Ovary (tissue), 9 donors: ENCODE measurements around the gene SLC3A2. TPM values are rescaled to one million over a fixed set of nuclear protein-coding genes. Genes with fewer than 3 reads are reported as not detected.
A peak's percentile ranks its signal among the peaks of the same experiment; 100 is the strongest.
"Not testable (repeated sequence)": the region's sequence is repeated elsewhere in the genome, so short reads cannot be mapped to it uniquely, and the experiment has no call there.

ENCODE experiments used
- DNase-seq, 5 donors: peaks; one replicate each; pipeline ENCODE4 v3.0.0-alpha.2; 2019 to 2020
- H3K27ac ChIP-seq, 2 donors: fragments of 200-600 bp; one replicate each; pipeline versions ENCODE4 v1.5.1 to v1.8.0; 2019 to 2022
- H3K27me3 ChIP-seq: fragments of 200-600 bp; one replicate; pipeline ENCODE4 v1.8.0; 2022
- H3K36me3 ChIP-seq: fragments of 200-600 bp; sonication (generic); one replicate; pipeline ENCODE4 v1.5.1; 2019
- H3K4me1 ChIP-seq: one replicate; pipeline ENCODE4 v1.8.1; 2013; ENCODE audit warnings: mild to moderate bottlenecking, moderate library complexity; ENCODE audit not compliant: insufficient read depth
- H3K4me3 ChIP-seq: fragments of 200-600 bp; sonication (generic); one replicate; pipeline ENCODE4 v1.5.1; 2017
- H3K9me3 ChIP-seq, 2 donors: fragments of 200-600 bp in 1 of 2; sonication (generic) in 1 of 2; one replicate each; pipeline versions ENCODE4 v1.5.1 to v1.8.1; 2013 to 2019; ENCODE audit warnings: mild to moderate bottlenecking in 1 of 2, moderate library complexity in 1 of 2
- CTCF ChIP-seq, 3 donors: fragments of 450-650 bp in 2 of 3; fragments of 200-600 bp in 1 of 3; IDR thresholded peaks; one replicate each; pipeline versions ENCODE4 v1.5.1 to v1.8.0; 2016 to 2022; ENCODE audit warnings: antibody characterized with exemption in 3 of 3, mild to moderate bottlenecking in 1 of 3
- EP300 ChIP-seq: sonication (generic); formaldehyde crosslinking; IDR thresholded peaks from one replicate; pipeline ENCODE4 v1.6.1; 2017; ENCODE audit warnings: antibody characterized with exemption
- POLR2A ChIP-seq: fragments of 450-650 bp; IDR thresholded peaks from one replicate; pipeline ENCODE4 v1.6.1; 2017; ENCODE audit warnings: antibody characterized with exemption, mild to moderate bottlenecking, moderate library complexity
- WGBS, 3 donors: extraction: QIAGEN DNeasy Blood & Tissue Kit in 1 of 3; methylation state at CpG; one replicate each; pipeline versions ENCODE4 v1.1.5 to v1.1.7; 2013 to 2017; 5-methylcytosine and 5-hydroxymethylcytosine counted together
- intact Hi-C, 4 donors: fragments of 100-400 bp; cut with DNase I; formaldehyde crosslinking; loops; one replicate each; pipeline versions ENCODE4 v1.11.0 to v1.15.1; 2022 to 2023
- polyA plus RNA-seq, 2 donors: library from polyadenylated mRNA; stranded (reverse); fragments of 200-250 nt in 1 of 2; fragments of 350-450 nt in 1 of 2; fragmentation: Illumina TruSeq in 1 of 2; extraction: RNeasy Lipid Tissue Mini Kit (QIAGEN cat#74804) in 1 of 2; gene quantifications; one replicate each; pipeline ENCODE4 v1.2.3, GENCODE V29; 2013 to 2014
- total RNA-seq, 7 donors: library from RNA; depleted of rRNA in 2 of 7; stranded (reverse); fragments of >200 nt in 2 of 7; fragmentation: NEBNext Ultra II Directional in 3 of 7; extraction: Animal tissue kit (Norgen Biotek cat#: 25700) in 3 of 7; gene quantifications; one replicate each; pipeline versions ENCODE4 v1.1.0 to v1.2.4, GENCODE V29; 2016 to 2023
- donor health status: DM: no; HTN: no; CAD: no; lungs with moderate emphysema.
- donor health status: DM: no; HTN: no; CAD: no.
- donor health status: Bipolar disorder and iron deficiency.
- donor health status: DM: yes; HTN: yes; CAD: no.
- donor health status: DM: no; HTN: no; CAD: no.
- donor health status: DM: yes; HTN: yes; CAD: no.

SLC3A2 gene
- total and polyA plus RNA-seq, 9 donors, result 69.0 to 430 (median 97.7) TPM

GRCh38 chr11:62832336-62833234 is 48.1 kb upstream of the SLC3A2 start, which contains the start of gene TEX54:
Gene TEX54 (minus strand): TSS chr11:62832841.
- intact Hi-C loops, result loop anchor here in 2 of 4 donors (2.0 to 5.0 kb wide), 2 partner anchors 45 to 46 kb away; partner anchors contain the start of gene TMEM179B (in 2 of the 2)
- Histone ChIP-seq H3K4me1 (peaks cover 9% of the 10 kb centered on the region), H3K27me3 (no peaks in the 10 kb centered on the region), H3K36me3 (no peaks in the 10 kb centered on the region), H3K9me3 (no peaks in the 10 kb centered on the region), H3K27ac (peak within 1 kb of the TSS; percentile 90 to 96), H3K4me3 (peak within 1 kb of the TSS; percentile 96)
- WGBS, 3 donors, result 6 to 8% (median 6%) methylated on average over 40 of the region's 40 CpGs
- peak; percentile 36 to 67 (median 58) for DNase-seq
- no peak for TF ChIP-seq EP300
- TF ChIP-seq POLR2A, result no peak
- no peak for TF ChIP-seq CTCF (IDR thresholded peaks at IDR 0.05)

- TF ChIP-seq EP300, result no peak
- TF ChIP-seq POLR2A, result no peak
- TF ChIP-seq CTCF (IDR thresholded peaks at IDR 0.05), result no peak
- H3K4me1 ChIP-seq, result peaks cover 3% of the 10 kb centered on the region
- WGBS, 3 donors, result 77 to 87% (median 82%) methylated on average over 8 of the region's 8 CpGs
- H3K27ac ChIP-seq, result no peak overlapping the region
- H3K27me3 ChIP-seq, result no peaks in the 10 kb centered on the region
- H3K4me3 ChIP-seq, result no peak overlapping the region
- H3K36me3 ChIP-seq, result no peaks in the 10 kb centered on the region
- DNase-seq, result no peak
- intact Hi-C loops, result no loop called here
- H3K9me3 ChIP-seq, result no peaks in the 10 kb centered on the region
These were observed 45.4 kb upstream of the SLC3A2 start for GRCh38 chr11:62835336-62835735.

- TF ChIP-seq POLR2A (peak; percentile 94), CTCF (IDR thresholded peaks at IDR 0.05) (no peak), EP300 (no peak)
- no peaks in the 10 kb centered on the region for H3K27me3 ChIP-seq
- intact Hi-C loops, result no loop called here
- H3K9me3 ChIP-seq, result no peaks in the 10 kb centered on the region
- 0% methylated on average over 33 to 62 of the region's 62 CpGs for WGBS, 3 donors
- peak within 1 kb of the TSS; percentile 95 to 98 for H3K27ac ChIP-seq
- no peaks in the 10 kb centered on the region for H3K36me3 ChIP-seq
- peak within 1 kb of the TSS; percentile 87 for H3K4me3 ChIP-seq
- no peaks in the 10 kb centered on the region for H3K4me1 ChIP-seq
- peak; percentile 91 to 95 (median 92) for DNase-seq
These were observed 41.4 kb upstream of the SLC3A2 start, which contains the start of gene WDR74 for GRCh38 chr11:62839050-62839945. Gene WDR74 (minus strand): TSS chr11:62839590. CDS start chr11:62839570, 20 bp downstream.

GRCh38 chr11:62840721-62841360 is 39.9 kb upstream of the SLC3A2 start:
- intact Hi-C loops, result loop anchor here in 1 of 4 donors (5.0 kb wide), 1 partner anchor 114 kb away; the partner anchor contains the start of genes HNRNPUL2 and TTC9C
- H3K27ac ChIP-seq, result peak overlapping the region; percentile 95 to 98
- H3K4me1 ChIP-seq, H3K36me3 ChIP-seq, H3K27me3 ChIP-seq, H3K9me3 ChIP-seq: not testable (repeated sequence)
- TF ChIP-seq POLR2A, result peak; percentile 22
- peak; percentile 75 to 84 (median 78) for DNase-seq
- WGBS, 3 donors, result 0 to 2% (median 1%) methylated on average over 41 of the region's 41 CpGs
- peak overlapping the region; percentile 87 for H3K4me3 ChIP-seq
